Stimulated activated CD4-positive, alpha-beta T cell treated with anti-CD3 and anti-CD28 coated beads, TNF-alpha, amount 100 ng/mL, for 48 hours (primary cell): ENCODE measurements around the gene PRKAR2A.
"Not testable (repeated sequence)": the region's sequence is repeated elsewhere in the genome, so short reads cannot be mapped to it uniquely, and the experiment has no call there.

Experiments
- DNase-seq, 3 donors: peaks; one replicate each; pipeline ENCODE4 v3.0.0-alpha.2; 2020; ENCODE audit warnings: low read depth in 3 of 3

The PRKAR2A gene

GRCh38 chr3:48835650-48836366 is 11.9 kb downstream of the PRKAR2A start:
- no peak for DNase-seq

GRCh38 chr3:48832684-48833083 is 15.0 kb downstream of the PRKAR2A start:
- DNase-seq = no peak

GRCh38 chr3:48830715-48831114 is 17.0 kb downstream of the PRKAR2A start:
- DNase-seq = no peak

- not testable (repeated sequence) for DNase-seq
Observed at GRCh38 chr3:48829525-48829924, 18.1 kb downstream of the PRKAR2A start.

GRCh38 chr3:48827874-48828273 is 19.8 kb downstream of the PRKAR2A start:
- not testable (repeated sequence) for DNase-seq

GRCh38 chr3:48826451-48826850 is 21.2 kb downstream of the PRKAR2A start:
- no peak for DNase-seq

GRCh38 chr3:48820612-48821324 is 26.9 kb downstream of the PRKAR2A start:
- no peak for DNase-seq

- DNase-seq = no peak
Observed at GRCh38 chr3:48819234-48820221, 28.1 kb downstream of the PRKAR2A start.

GRCh38 chr3:48811524-48811923 is 36.1 kb downstream of the PRKAR2A start:
- DNase-seq = no peak

GRCh38 chr3:48804930-48805329 is 42.7 kb downstream of the PRKAR2A start:
- no peak for DNase-seq

GRCh38 chr3:48800831-48801230 is 46.8 kb downstream of the PRKAR2A start:
- not testable (repeated sequence) for DNase-seq

GRCh38 chr3:48798998-48799397 is 48.7 kb downstream of the PRKAR2A start:
- no peak for DNase-seq

- no peak for DNase-seq
Observed at GRCh38 chr3:48797626-48798025, 50.0 kb downstream of the PRKAR2A start.

- no peak for DNase-seq
Observed at GRCh38 chr3:48795997-48796732, 51.5 kb downstream of the PRKAR2A start.

- DNase-seq = not testable (repeated sequence)
Observed at GRCh38 chr3:48793484-48793883, 54.2 kb downstream of the PRKAR2A start.

- DNase-seq = no peak
Observed at GRCh38 chr3:48789665-48790064, 58.0 kb downstream of the PRKAR2A start.

GRCh38 chr3:48788544-48789162 is 59.0 kb downstream of the PRKAR2A start:
- DNase-seq = no peak

- DNase-seq = no peak
Observed at GRCh38 chr3:48784426-48785120, 63.1 kb downstream of the PRKAR2A start.

GRCh38 chr3:48783304-48783703 is 64.4 kb downstream of the PRKAR2A start:
- no peak for DNase-seq

GRCh38 chr3:48782046-48782445 is 65.6 kb downstream of the PRKAR2A start:
- no peak for DNase-seq
